CD4-positive, alpha-beta T cell treated with Interleukin-2 at 100 ng/mL for 4 hours (primary cell): ENCODE data around the gene PRR14L.

Source experiments
- DNase-seq: peaks from one replicate; pipeline ENCODE4 v3.0.0-alpha.2; 2020; ENCODE audit warnings: low spot score

The PRR14L gene

DNA sequence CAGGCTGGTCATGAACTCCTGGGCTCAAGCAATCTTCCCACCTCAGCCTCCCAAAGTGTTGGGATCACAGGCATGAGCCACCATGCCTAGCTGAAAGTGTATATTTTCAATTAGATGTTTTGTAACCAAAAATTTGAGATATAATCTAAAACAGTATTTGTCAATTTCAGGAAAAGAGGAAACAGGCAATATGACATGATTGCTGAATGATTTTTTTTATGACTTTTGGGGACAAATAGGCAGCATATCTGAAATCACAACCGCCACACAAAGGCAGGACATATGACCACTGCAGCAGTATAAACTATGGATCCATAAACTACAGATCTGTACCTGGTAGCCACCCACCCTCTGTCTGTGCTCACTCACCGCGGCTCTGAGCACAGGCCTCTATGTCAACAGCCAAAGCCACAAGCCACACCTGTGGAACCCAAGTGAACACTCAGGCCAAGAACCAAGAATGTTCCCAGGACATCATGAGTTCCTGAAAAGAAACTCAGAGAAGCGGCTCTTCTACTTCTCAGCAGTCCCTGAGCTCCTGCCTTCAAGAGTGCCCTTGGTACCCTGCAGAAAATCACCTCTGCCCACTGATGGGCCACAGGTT is 110.4 kb downstream of the PRR14L start:
- DNase-seq: no peak

DNA sequence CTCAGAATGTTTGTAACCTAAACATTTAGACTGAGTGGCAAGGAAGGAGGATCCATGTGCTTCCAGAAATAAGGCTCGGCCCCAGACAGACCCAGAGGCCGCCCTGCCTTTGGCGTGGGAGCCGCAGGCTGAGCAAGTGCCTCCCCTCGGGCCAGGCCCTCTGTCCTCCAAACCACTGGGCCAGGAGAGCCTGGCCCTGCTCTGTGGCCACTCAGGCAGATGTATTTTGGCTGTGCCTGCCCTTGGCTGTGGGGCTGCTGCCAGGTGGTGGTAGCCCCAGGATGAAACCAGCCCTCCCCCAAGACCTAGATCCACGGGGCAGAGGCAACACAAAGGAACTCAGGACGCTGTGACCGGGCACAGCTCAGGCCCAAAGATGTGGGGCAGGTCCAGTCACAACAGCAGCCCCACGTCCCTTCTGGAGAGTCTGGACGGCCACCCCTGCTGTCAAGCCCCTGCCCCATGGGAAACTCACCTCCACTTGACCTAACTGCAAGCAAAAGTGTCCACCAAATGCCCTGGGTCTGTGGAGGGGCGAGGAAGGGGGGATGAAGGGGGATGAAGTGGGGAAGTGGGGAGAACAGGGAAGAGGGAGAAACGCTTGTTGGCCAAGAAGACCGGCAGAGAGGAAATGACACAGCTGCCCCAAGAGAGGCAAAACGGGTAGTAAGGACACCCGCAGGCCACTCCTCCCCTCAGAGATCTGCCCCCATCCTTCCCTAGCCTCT is 111.9 kb downstream of the PRR14L start:
- no peak for DNase-seq

DNA sequence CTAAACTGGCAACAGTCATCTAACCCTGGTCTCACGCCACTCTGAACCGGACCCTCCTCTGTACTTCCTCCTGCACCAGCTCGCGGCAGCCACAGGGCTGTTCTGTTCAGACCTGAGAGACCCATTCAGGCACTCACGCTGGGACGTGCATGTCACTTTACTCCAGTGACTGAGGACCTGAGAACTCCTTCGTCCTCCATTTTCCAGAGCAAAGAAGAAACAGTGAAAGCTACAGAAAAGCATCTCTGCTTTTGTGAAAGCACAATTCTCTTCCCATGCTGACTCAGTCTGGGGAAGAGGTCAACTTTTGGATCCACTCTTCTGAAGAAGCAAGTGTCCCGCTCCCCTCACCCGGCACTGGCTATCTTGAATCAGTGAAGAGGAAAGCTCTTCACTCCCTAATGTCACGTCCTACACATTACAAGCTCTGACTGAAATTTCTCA is 112.5 kb downstream of the PRR14L start:
- no peak for DNase-seq

DNA sequence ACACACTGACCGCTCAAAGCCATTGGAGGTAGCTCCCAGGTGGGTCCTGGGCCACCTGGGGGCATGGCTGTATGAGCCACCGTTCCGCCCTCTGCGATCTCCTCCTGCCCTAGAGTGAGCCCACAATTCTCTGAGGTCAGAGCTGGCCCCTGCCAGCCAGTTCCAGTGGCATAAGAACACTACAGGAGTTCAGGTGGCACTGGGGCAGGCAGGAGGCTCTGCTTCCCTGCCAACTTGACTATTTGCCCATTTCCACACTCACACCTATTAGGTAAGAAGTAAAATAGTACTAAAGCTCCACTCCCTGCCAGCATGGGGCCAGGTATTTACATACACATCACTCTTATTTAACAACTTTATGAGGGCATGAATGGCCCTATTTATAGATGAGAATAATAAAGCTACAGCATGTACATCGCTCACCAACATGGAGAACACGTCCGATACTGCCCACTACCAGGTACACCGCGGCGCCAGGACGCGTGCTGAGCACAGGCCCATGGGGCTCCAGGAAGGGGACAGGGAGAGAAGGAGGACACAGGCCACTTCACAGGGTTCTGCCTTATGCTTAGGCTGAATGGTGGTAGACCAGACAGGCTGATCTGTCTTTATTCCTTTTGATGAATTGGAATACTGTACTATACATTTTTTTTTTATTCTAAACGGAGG is 114.2 kb downstream of the PRR14L start:
- no peak for DNase-seq

DNA sequence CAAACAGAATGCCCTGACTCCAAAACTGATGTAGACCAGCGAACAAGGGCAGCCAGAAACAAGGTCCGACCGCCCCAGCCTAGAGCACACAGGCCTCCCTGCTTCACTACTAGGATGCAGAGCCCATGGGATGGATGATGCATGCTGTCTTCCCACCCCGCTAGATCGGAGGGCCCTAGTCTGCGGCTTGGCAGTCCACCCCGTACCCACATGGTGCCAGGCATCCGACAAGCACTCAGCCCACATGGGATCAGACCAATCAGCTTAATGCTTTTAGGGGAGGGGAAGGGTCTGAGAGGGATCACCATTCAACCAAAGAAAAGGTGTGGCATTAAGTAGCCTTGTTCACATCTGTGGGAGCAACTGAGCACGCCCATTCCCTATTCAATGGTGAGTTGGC is 118.5 kb downstream of the PRR14L start:
- no peak for DNase-seq
